ENCODE data around the gene RORC. TPM values are rescaled to one million over a fixed set of nuclear protein-coding genes. Genes with fewer than 3 reads are reported as not detected.

Gene RORC
- total and polyA plus RNA-seq, 3 donors from 2014 or later: 30.9 to 70.4 (median 55.4) TPM

DNA sequence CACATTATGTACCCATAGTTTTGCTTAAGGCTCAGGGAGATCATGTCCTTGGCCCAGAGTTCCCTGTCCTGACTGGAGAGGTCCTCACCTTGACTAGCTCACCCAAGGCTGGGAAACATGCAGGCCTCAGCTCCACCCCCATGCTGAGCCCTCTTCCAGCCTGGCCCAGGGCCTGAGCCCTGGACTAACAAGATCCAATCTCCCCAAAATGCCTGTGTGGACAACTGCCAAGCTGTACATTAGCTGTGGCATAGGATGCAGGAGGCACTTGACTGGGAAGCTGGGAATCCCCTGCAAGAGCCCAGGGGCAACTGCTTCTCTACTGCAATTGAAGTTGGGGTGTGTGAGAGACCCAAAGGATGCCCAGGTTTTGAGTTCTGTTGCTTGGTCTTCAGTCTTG is 28.4 kb downstream of the RORC start:
- no peak overlapping the region for H3K4me3 ChIP-seq
- no peak for TF ChIP-seq POLR2A (IDR thresholded peaks at IDR 0.05)
- TF ChIP-seq, protein P1, sequence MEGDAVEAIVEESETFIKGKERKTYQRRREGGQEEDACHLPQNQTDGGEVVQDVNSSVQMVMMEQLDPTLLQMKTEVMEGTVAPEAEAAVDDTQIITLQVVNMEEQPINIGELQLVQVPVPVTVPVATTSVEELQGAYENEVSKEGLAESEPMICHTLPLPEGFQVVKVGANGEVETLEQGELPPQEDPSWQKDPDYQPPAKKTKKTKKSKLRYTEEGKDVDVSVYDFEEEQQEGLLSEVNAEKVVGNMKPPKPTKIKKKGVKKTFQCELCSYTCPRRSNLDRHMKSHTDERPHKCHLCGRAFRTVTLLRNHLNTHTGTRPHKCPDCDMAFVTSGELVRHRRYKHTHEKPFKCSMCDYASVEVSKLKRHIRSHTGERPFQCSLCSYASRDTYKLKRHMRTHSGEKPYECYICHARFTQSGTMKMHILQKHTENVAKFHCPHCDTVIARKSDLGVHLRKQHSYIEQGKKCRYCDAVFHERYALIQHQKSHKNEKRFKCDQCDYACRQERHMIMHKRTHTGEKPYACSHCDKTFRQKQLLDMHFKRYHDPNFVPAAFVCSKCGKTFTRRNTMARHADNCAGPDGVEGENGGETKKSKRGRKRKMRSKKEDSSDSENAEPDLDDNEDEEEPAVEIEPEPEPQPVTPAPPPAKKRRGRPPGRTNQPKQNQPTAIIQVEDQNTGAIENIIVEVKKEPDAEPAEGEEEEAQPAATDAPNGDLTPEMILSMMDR (IDR thresholded peaks at IDR 0.05): no peak

DNA sequence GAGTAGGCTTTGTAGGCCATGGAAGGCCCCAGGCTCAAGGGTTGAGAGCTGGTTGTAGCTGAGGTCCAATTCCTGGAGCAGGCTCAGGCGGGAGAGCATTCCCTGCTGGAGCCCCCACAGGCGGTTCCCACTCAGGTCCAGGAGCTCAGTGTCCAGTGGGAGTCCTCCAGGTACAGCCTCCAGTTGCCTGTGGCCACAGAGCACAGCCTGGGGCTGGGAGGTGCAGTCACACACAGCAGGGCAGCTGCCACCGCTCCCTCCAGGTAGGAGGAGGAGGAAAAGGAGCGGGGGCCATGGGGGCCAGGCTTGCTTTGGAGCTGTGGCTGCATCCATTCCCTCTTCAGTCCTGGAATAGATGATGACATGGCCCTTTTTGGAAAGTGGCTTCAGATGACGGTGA is 29.2 kb downstream of the RORC start:
- H3K9me3 ChIP-seq: no peaks in the 10 kb centered on the region
- no peaks in the 10 kb centered on the region for H3K36me3 ChIP-seq (ENCODE audit: low read depth, missing control alignments)
- intact Hi-C loops (cut with DNase I; ENCODE audit: low total_unique reads): no loop called here
- no peak for DNase-seq
- WGBS, 2 donors: 96 to 97% methylated on average over 5 of the region's 5 CpGs
- TF ChIP-seq POLR2A (IDR thresholded peaks at IDR 0.05): no peak
- TF ChIP-seq, protein P1 (IDR thresholded peaks at IDR 0.05): no peak
- no peak overlapping the region for H3K27ac ChIP-seq
- H3K4me1 ChIP-seq: no peaks in the 10 kb centered on the region
- no peak overlapping the region for H3K4me3 ChIP-seq
- no peaks in the 10 kb centered on the region for H3K27me3 ChIP-seq

More for the DNA sequence above, 28.4 kb downstream of the RORC start:
- Histone ChIP-seq H3K9me3 (no peaks in the 10 kb centered on the region), H3K27me3 (no peaks in the 10 kb centered on the region), H3K27ac (no peak overlapping the region), H3K36me3 (ENCODE audit: low read depth, missing control alignments) (no peaks in the 10 kb centered on the region), H3K4me1 (no peaks in the 10 kb centered on the region)
- intact Hi-C loops (cut with DNase I; ENCODE audit: low total_unique reads): no loop called here
- DNase-seq: no peak

DNA sequence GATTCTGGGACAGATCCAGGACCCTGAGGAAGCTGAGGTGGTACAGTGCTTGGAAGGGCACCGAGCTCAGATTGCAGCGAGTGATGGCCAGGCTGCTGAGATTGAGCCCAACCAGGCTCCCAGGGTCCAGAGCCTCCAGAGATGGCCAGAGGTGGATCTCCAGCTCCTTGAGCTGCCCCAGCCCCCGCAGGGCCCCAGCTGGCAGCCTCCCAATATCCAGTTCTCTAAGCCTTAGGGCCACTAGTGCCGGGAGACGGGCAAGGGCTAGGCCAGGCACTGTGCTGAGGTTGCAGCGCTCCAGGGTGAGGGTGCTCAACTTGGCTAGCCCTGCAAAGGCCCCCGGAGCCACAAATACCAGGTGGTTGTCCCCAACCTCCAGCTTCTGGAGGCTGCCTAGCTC is 29.8 kb downstream of the RORC start:
- no peaks in the 10 kb centered on the region for H3K9me3 ChIP-seq
- intact Hi-C loops (cut with DNase I; ENCODE audit: low total_unique reads): no loop called here
- H3K27ac ChIP-seq: no peak overlapping the region
- no peak overlapping the region for H3K4me3 ChIP-seq
- H3K36me3 ChIP-seq (ENCODE audit: low read depth, missing control alignments): no peaks in the 10 kb centered on the region
- WGBS, 2 donors: 89 to 96% methylated on average over 3 to 7 of the region's 7 CpGs
- H3K27me3 ChIP-seq: no peaks in the 10 kb centered on the region
- H3K4me1 ChIP-seq: no peaks in the 10 kb centered on the region
- TF ChIP-seq POLR2A (IDR thresholded peaks at IDR 0.05): no peak
- TF ChIP-seq, protein P1 (IDR thresholded peaks at IDR 0.05): no peak
- no peak for DNase-seq

DNA sequence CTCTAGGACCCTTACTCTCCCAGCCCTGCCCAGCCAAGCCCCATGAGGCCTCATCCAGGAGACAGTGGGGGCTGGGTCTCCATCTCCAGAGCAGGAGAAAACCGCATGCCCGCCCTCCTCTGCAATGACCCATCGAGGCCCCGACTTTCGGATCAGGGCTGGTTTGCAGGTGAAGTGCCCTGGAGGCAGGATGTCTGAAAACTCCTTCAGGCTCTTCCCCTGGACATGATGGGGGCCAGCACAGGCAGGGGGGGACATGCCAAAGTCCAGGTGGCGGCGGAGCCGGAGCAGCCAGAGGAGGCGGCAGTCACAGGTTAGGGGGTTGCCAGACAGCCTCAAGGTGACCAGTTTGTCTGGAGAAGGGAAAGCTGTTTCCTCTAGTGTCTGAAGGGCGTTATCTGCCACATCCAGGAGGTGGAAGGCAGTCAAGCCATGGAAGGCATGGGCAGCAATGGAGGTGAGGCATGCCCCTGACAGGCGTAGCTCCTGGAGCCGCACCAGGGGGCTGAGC is 30.2 kb downstream of the RORC start:
- H3K4me1 ChIP-seq: no peaks in the 10 kb centered on the region
- TF ChIP-seq POLR2A (IDR thresholded peaks at IDR 0.05): no peak
- TF ChIP-seq, protein P1 (IDR thresholded peaks at IDR 0.05): no peak
- no peaks in the 10 kb centered on the region for H3K9me3 ChIP-seq
- no peak overlapping the region for H3K4me3 ChIP-seq
- WGBS, 2 donors: 92 to 93% methylated on average over 8 to 12 of the region's 12 CpGs
- H3K27ac ChIP-seq: no peak overlapping the region
- no peaks in the 10 kb centered on the region for H3K27me3 ChIP-seq
- no peak for DNase-seq
- intact Hi-C loops (cut with DNase I; ENCODE audit: low total_unique reads): no loop called here
- no peaks in the 10 kb centered on the region for H3K36me3 ChIP-seq (ENCODE audit: low read depth, missing control alignments)

DNA sequence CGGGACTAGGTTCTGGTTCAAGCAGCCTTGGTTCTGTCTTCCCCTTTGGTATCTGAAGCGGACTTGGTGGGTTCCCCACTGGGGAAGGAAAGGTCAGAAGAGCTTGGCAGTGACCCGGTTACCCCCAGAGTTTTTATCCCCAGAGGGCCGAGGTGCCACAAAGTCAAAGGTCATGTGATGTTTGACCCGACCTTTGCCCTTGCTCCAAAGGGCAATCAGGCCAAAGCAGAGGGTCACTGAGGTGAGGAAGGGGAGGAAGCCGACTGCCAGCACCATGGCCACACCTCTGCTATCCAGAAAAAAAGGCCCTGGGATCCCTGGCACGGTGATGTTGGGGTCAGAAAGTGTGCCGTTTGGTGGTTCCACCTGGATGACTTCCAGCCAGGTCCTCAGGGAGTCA is 30.8 kb downstream of the RORC start:
- H3K27ac ChIP-seq: no peak overlapping the region
- H3K27me3 ChIP-seq: no peaks in the 10 kb centered on the region
- no peak for DNase-seq
- H3K4me3 ChIP-seq: no peak overlapping the region
- WGBS, 2 donors: 61 to 79% methylated on average over 3 to 8 of the region's 8 CpGs
- intact Hi-C loops (cut with DNase I; ENCODE audit: low total_unique reads): no loop called here
- no peaks in the 10 kb centered on the region for H3K4me1 ChIP-seq
- TF ChIP-seq POLR2A (IDR thresholded peaks at IDR 0.05): no peak
- TF ChIP-seq, protein P1 (IDR thresholded peaks at IDR 0.05): no peak
- no peaks in the 10 kb centered on the region for H3K36me3 ChIP-seq (ENCODE audit: low read depth, missing control alignments)
- H3K9me3 ChIP-seq: no peaks in the 10 kb centered on the region

Measured in testis (tissue), 3 donors.